Stomach smooth muscle (tissue), 2 donors: ENCODE results near the gene WBP4.
A peak's percentile ranks its signal among the peaks of the same experiment; 100 is the strongest.
"Not testable (repeated sequence)": the region's sequence is repeated elsewhere in the genome, so short reads cannot be mapped to it uniquely, and the experiment has no call there.

ENCODE experiments used
- H3K27ac ChIP-seq: one replicate; pipeline ENCODE4 v1.7.0; 2013; ENCODE audit warnings: mild to moderate bottlenecking, low read length, inconsistent platforms
- H3K27me3 ChIP-seq, 2 donors: one replicate each; pipeline ENCODE4 v1.7.0; 2013; ENCODE audit warnings: low read length in 2 of 2; ENCODE audit not compliant: insufficient read depth in 2 of 2, control insufficient read depth in 1 of 2
- H3K36me3 ChIP-seq, 2 donors: one replicate each; pipeline ENCODE4 v1.7.0; 2013; ENCODE audit warnings: low read length in 2 of 2; ENCODE audit not compliant: control insufficient read depth in 2 of 2, insufficient read depth in 2 of 2
- H3K4me1 ChIP-seq: one replicate; pipeline ENCODE4 v1.7.0; 2013; ENCODE audit warnings: low read length; ENCODE audit not compliant: control insufficient read depth, insufficient read depth
- H3K4me3 ChIP-seq, 2 donors: one replicate each; pipeline ENCODE4 v1.7.0; 2013; ENCODE audit warnings: low read length in 2 of 2
- H3K9ac ChIP-seq, 2 donors: one replicate each; pipeline ENCODE4 v1.7.0; 2013; ENCODE audit warnings: low read length in 2 of 2, mild to moderate bottlenecking in 1 of 2
- H3K9me3 ChIP-seq, 2 donors: one replicate each; pipeline ENCODE4 v1.7.0; 2013; ENCODE audit warnings: low read length in 2 of 2; ENCODE audit not compliant: control insufficient read depth in 2 of 2
- donor health status: healthy.
- donor health status: Pancreatic carcinoma.

Gene WBP4

GRCh38 chr13:41131189-41131588 is 69.9 kb downstream of the WBP4 start:
- Histone ChIP-seq H3K4me3 (peak overlapping the region; percentile 76 to 89), H3K4me1 (peaks cover 29% of the 10 kb centered on the region)
- not testable (repeated sequence) for H3K9ac ChIP-seq, H3K27me3 ChIP-seq, H3K36me3 ChIP-seq, H3K9me3 ChIP-seq, H3K27ac ChIP-seq

GRCh38 chr13:41131660-41132511 is 70.6 kb downstream of the WBP4 start:
- peak overlapping the region; percentile 66 for H3K27ac ChIP-seq
- H3K27me3 ChIP-seq, H3K9me3 ChIP-seq, H3K36me3 ChIP-seq: not testable (repeated sequence)
- H3K4me1 ChIP-seq = peaks cover 29% of the 10 kb centered on the region
- peak overlapping the region; percentile 76 to 89 for H3K4me3 ChIP-seq
- peak overlapping the region; percentile 72 to 85 for H3K9ac ChIP-seq

- Histone ChIP-seq H3K4me1 (peaks cover 29% of the 10 kb centered on the region), H3K9me3 (no peaks in the 10 kb centered on the region)
These were observed 71.3 kb downstream of the WBP4 start, which contains the start of gene KBTBD6 for GRCh38 chr13:41132512-41133152. KBTBD6 (minus strand) TSS chr13:41132802; CDS start chr13:41132511, 291 bp downstream.

More at GRCh38 chr13:41132512-41133152, 71.3 kb downstream of the WBP4 start, which contains the start of gene KBTBD6:
- Histone ChIP-seq H3K4me3 (peak within 1 kb of the TSS; percentile 76 to 89), H3K27ac (peak within 1 kb of the TSS; percentile 66), H3K27me3 (no peaks in the 10 kb centered on the region), H3K36me3 (no peaks in the 10 kb centered on the region), H3K9ac (peak within 1 kb of the TSS; percentile 72 to 85)
